Lung (tissue), 12 donors: ENCODE measurements around the gene GOLIM4. TPM values are rescaled to one million over a fixed set of nuclear protein-coding genes. Genes with fewer than 3 reads are reported as not detected.

Source experiments
- ATAC-seq: fragments of 200-7000 bp; cut with Tn5 transposase; one replicate; pipeline ENCODE4 v1.9.1; 2020; ENCODE audit warnings: moderate number of reproducible peaks; ENCODE audit not compliant: insufficient read depth, low FRiP score
- DNase-seq, 3 donors: peaks; one replicate each; pipeline ENCODE4 v3.0.0-alpha.2; 2013 to 2017
- H3K27ac ChIP-seq, 2 donors: one replicate each; pipeline ENCODE4 v1.5.1; 2013; ENCODE audit warnings: mild to moderate bottlenecking in 2 of 2, moderate library complexity in 2 of 2, control low read depth in 1 of 2, inconsistent platforms in 1 of 2, low read depth in 1 of 2, low read length in 1 of 2
- H3K27me3 ChIP-seq, 3 donors: one replicate each; pipeline ENCODE4 v1.5.1; 2013; ENCODE audit warnings: low read length in 2 of 3; ENCODE audit not compliant: control insufficient read depth in 3 of 3, insufficient read depth in 3 of 3
- H3K36me3 ChIP-seq, 4 donors: one replicate each; pipeline ENCODE4 v1.5.1; 2013; ENCODE audit warnings: low read length in 4 of 4, mild to moderate bottlenecking in 1 of 4, moderate library complexity in 1 of 4; ENCODE audit not compliant: control insufficient read depth in 4 of 4, insufficient read depth in 4 of 4
- H3K4me1 ChIP-seq, 5 donors: one replicate each; pipeline ENCODE4 v1.5.1; 2013; ENCODE audit warnings: low read length in 5 of 5, mild to moderate bottlenecking in 2 of 5, moderate library complexity in 1 of 5; ENCODE audit not compliant: control insufficient read depth in 5 of 5, insufficient read depth in 5 of 5
- H3K4me3 ChIP-seq: one replicate; pipeline ENCODE4 v1.5.1; 2013; ENCODE audit warnings: mild to moderate bottlenecking, control low read depth, moderate library complexity
- H3K9ac ChIP-seq, 2 donors: one replicate each; pipeline ENCODE4 v1.5.1; 2013; ENCODE audit warnings: low read length in 2 of 2, control low read depth in 1 of 2; ENCODE audit not compliant: insufficient read depth in 1 of 2
- H3K9me3 ChIP-seq, 4 donors: one replicate each; pipeline ENCODE4 v1.5.1; 2013; ENCODE audit warnings: low read length in 3 of 4, mild to moderate bottlenecking in 1 of 4, moderate library complexity in 1 of 4; ENCODE audit not compliant: control insufficient read depth in 4 of 4, insufficient read depth in 3 of 4
- CTCF ChIP-seq: IDR thresholded peaks from 2 replicates; pipeline ENCODE4 v1.5.1; 2012; ENCODE audit warnings: mild to moderate bottlenecking; ENCODE audit errors: control extremely low read depth, extremely low read depth
- WGBS, 2 donors: extraction: QIAGEN DNeasy Blood & Tissue Kit; methylation state at CpG; one replicate each; pipeline ENCODE4 v1.1.7; 2013; 5-methylcytosine and 5-hydroxymethylcytosine counted together
- polyA plus RNA-seq, 2 donors: library from polyadenylated mRNA; stranded (reverse); fragments of 200-250 nt; gene quantifications; one replicate each; pipeline ENCODE4 v1.2.1, GENCODE V29; 2013
- total RNA-seq, 2 donors: library from RNA; depleted of rRNA in 1 of 2; stranded (reverse); fragments of >200 nt in 1 of 2; gene quantifications; one replicate each; pipeline ENCODE4 v1.2.1, GENCODE V29; 2014 to 2021
- donor health status: control.
- donor health status: control.
- donor health status: Bipolar disorder and iron deficiency.
- donor health status: healthy.
- donor health status: DM: yes; HTN: yes; CAD: no.

The GOLIM4 gene
- total and polyA plus RNA-seq, 4 donors, result 22.2 to 52.9 (median 33.3) TPM

GRCh38 chr3:168077091-168077490 lies 18.6 kb downstream of the GOLIM4 start:
- Histone ChIP-seq H3K27me3 (no peaks in the 10 kb centered on the region), H3K36me3 (peaks cover 0 to 5% (median 1%) of the 10 kb centered on the region in 4 donors), H3K9ac (no peak overlapping the region), H3K9me3 (no peaks in the 10 kb centered on the region), H3K4me1 (peaks cover 0 to 31% (median 0%) of the 10 kb centered on the region in 5 donors), H3K4me3 (no peak overlapping the region), H3K27ac (no peak overlapping the region)
- DNase-seq (no peak), ATAC-seq (no peak)
- no peak for TF ChIP-seq CTCF
- WGBS, 2 donors, result 87 to 90% methylated on average over 2 of the region's 2 CpGs

GRCh38 chr3:168073842-168074605 lies 21.7 kb downstream of the GOLIM4 start:
- H3K27ac ChIP-seq, result peak overlapping the region in 1 of 2 donors; percentile 63
- H3K9ac ChIP-seq, result no peak overlapping the region
- no peak for TF ChIP-seq CTCF
- peaks cover 0 to 17% (median 0%) of the 10 kb centered on the region in 5 donors for H3K4me1 ChIP-seq
- H3K4me3 ChIP-seq, result no peak overlapping the region
- ATAC-seq (no peak), DNase-seq (no peak)
- no peaks in the 10 kb centered on the region for H3K27me3 ChIP-seq
- H3K36me3 ChIP-seq, result peaks cover 0 to 5% (median 1%) of the 10 kb centered on the region in 4 donors
- H3K9me3 ChIP-seq, result no peaks in the 10 kb centered on the region
- WGBS, 2 donors, result 64 to 79% methylated on average over 4 of the region's 4 CpGs

- Histone ChIP-seq H3K4me3 (no peak overlapping the region), H3K9ac (no peak overlapping the region), H3K4me1 (peaks cover 0 to 17% (median 0%) of the 10 kb centered on the region in 5 donors), H3K27ac (no peak overlapping the region), H3K9me3 (no peaks in the 10 kb centered on the region), H3K36me3 (peaks cover 0 to 5% (median 1%) of the 10 kb centered on the region in 4 donors), H3K27me3 (no peaks in the 10 kb centered on the region)
- ATAC-seq (no peak), DNase-seq (peak in 1 of 3 donors; percentile 33)
- no peak for TF ChIP-seq CTCF
Measured at GRCh38 chr3:168072323-168072650, 23.4 kb downstream of the GOLIM4 start.
